Smooth muscle cell of trachea (primary cell): ENCODE data around the gene APOBEC3F. TPM values are rescaled to one million over a fixed set of nuclear protein-coding genes. Genes with fewer than 3 reads are reported as not detected.

Experiments used
- total RNA-seq: library from RNA; depleted of rRNA; stranded (reverse); fragments of >200 nt; gene quantifications from 2 replicates; pipeline ENCODE4 v1.2.1, GENCODE V29; 2014

Gene APOBEC3F
- total RNA-seq, result 5.7 and 6.6 TPM in 2 replicates

DNA sequence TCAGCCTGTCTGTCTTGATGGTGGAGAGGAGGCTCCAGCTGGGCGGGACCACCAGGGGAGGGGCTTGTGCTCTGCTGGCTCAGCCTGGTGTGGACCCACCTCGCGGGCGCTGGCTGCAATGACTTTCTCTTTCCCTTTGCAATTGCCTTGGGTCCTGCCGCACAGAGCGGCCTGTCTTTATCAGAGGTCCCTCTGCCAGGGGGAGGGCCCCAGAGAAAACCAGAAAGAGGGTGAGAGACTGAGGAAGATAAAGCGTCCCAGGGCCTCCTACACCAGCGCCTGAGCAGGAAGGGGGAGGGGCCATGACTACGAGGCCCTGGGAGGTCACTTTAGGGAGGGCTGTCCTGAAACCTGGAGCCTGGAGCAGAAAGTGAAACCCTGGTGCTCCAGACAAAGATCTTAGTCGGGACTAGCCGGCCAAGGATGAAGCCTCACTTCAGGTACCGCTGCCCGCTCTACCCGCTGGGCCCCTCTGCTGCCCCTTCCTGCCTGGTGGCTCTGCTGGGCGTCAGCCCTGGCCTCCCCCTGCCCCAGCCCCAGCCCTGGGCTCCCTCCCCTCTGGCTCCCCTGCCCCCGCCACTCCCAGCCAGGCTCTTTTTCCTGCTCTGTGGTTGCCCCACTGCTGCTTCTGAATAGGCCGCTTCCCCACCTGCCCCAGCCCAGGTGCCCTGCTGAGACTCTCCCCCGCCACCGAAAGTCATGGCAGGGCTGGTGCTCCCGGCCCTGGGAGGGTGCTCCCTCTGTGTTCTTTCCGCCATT lies at the start of gene APOBEC3F:
Gene APOBEC3F (plus strand): TSS at position 327 of the 759 bp plus-strand sequence. CDS start 97 bp downstream, at position 424.

DNA sequence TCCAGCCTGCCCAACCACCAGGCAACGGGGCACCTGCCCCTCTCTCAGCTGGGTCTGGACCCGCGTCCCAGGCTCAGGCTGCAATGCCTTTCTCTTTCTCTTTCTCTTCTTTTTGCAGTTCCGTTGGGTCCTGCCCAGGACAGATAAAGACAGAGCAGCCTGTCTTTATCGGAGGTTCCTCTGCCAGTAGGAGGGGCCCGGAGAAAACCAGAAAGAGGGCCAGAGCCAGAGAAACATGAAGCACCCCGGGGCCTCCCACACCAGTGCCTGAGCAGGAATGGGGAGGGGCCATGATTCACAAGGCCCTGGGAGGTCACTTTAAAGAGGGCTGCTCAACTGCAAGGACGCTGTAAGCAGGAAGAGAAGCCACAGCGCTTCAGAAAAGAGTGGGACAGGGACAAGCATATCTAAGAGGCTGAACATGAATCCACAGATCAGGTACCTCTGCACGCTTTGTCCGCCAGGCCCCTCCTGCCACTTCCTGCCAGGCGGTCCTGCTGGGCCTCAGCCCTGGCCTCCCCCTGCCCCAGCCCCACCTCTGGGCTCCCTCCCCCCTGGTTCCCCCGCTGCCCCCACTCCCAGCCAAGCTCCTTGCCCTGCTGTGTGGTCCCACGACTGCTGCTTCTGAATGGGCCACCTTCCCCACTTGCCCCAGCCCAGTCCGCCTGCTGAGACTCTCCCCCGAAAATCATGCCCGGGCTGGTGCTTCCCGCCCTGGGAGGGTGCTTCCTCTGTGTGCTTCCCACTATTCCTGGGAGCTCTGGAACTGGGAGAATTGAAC lies 26.5 kb upstream of the APOBEC3F start, which contains the start of gene APOBEC3C:
Gene APOBEC3C (plus strand): TSS at position 316 of the 781 bp plus-strand sequence. CDS start 106 bp downstream, at position 422.

DNA sequence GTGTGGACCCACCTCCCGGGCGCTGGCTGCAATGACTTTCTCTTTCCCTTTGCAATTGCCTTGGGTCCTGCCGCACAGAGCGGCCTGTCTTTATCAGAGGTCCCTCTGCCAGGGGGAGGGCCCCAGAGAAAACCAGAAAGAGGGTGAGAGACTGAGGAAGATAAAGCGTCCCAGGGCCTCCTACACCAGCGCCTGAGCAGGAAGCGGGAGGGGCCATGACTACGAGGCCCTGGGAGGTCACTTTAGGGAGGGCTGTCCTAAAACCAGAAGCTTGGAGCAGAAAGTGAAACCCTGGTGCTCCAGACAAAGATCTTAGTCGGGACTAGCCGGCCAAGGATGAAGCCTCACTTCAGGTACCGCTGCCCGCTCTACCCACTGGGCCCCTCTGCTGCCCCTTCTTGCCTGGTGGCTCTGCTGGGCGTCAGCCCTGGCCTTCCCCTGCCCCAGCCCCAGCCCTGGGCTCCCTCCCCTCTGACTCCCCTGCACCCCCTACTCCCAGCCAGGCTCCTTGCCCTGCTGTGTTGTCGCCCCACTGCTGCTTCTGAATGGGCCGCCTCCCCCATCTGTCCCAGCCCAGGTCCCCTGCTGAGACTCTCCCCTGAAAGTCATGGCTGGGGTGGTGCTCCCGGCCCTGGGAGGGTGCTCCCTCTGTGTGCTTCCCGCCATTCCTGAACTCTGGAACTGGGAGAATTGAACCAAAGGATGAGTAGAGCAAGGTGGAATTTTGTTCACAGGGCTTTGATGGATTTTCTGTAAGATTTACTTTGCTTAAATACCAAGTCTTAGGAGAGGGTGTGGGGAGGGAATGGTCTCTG lies 36.6 kb downstream of the APOBEC3F start, which contains the start of gene APOBEC3G:
Gene APOBEC3G (plus strand): TSS at position 250 of the 815 bp plus-strand sequence. CDS start 87 bp downstream, at position 337.

DNA sequence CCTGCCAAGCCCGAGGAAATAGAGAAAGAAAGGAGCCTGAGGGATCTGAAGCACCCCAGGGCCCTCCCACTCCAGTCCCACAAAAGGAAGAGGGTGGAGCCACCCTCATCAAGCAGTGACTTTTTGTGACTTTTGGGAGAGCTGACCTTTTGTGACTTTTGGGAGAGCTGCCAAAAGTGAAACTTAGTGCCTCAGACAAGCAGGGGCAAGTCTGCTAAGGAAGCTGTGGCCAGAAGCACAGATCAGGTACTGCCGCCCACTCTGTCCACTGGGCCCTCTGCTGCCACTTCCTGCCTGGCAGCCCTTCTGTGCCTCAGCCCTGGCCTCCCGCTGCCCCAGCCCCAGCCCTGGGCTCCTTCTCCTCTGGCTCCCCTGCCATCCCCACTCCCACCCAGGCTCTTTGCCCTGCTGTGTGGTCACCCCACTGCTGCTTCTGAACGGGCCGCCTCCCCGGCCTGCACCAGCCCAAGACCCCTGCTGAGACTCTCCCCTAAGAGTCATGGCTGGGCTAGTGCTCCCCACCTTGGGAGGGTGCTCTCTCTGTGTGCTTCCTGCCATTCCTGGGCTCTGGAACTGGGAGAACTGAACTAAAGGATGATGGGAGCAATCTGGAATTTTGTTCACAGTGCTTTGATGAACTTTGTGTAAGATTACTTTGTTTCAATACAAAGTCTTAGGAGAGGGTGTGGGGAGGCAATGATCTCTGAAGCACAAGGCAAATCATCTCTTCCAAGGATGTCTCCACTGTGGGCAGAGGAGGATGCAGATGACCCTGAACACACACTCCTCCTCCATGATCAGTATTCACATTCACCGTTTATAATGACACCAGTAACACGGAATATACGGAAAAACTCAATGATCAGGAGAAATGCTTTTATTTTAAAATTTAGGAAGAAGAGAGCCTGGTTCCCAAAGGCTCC lies 56.7 kb downstream of the APOBEC3F start, which contains the start of gene APOBEC3H:
Gene APOBEC3H (plus strand): TSS at position 147 of the 923 bp plus-strand sequence. CDS start 3,035 bp downstream, outside the sequence.

Other genes starting within 250 kb of the APOBEC3F start
- gene DNAL4, start 246.7 kb upstream of the APOBEC3F start, total RNA-seq, result 15.9 and 19.4 TPM in 2 replicates
- gene NPTXR, start 196.8 kb upstream of the APOBEC3F start, total RNA-seq, result 0.29 and 2.8 TPM in 2 replicates
- gene CBX6, start 168.6 kb upstream of the APOBEC3F start, total RNA-seq, result 51.5 and 92.3 TPM in 2 replicates
- gene APOBEC3A, start 83.3 kb upstream of the APOBEC3F start, total RNA-seq, result not detected in 2 replicates
- 1.5 and 7.4 TPM in 2 replicates for gene APOBEC3B, start 58.5 kb upstream of the APOBEC3F start, total RNA-seq
- gene APOBEC3C, start 26.6 kb upstream of the APOBEC3F start, total RNA-seq, result 19.1 and 20.8 TPM in 2 replicates
- gene APOBEC3D, start 19.7 kb upstream of the APOBEC3F start, total RNA-seq, result 1.2 and 3.0 TPM in 2 replicates
- gene APOBEC3G, start 36.4 kb downstream of the APOBEC3F start, total RNA-seq, result 15.3 and 24.8 TPM in 2 replicates
- 0.50 TPM in 1 of 2 replicates, not detected in the other for gene APOBEC3H, start 56.4 kb downstream of the APOBEC3F start, total RNA-seq
- 9.9 and 12.2 TPM in 2 replicates for gene CBX7, start 111.8 kb downstream of the APOBEC3F start, total RNA-seq
- 0.29 TPM in 1 of 2 replicates, not detected in the other for gene PDGFB, start 204.1 kb downstream of the APOBEC3F start, total RNA-seq